GM23248 (cell line): ENCODE results near the gene KIF18A.

Experiments used
- EZH2 ChIP-seq: fragments of 200-600 bp; sonication (generic); IDR thresholded peaks from 2 replicates; pipeline ENCODE4 v1.6.1; 2018; ENCODE audit warnings: antibody characterized with exemption, mild to moderate bottlenecking; ENCODE audit not compliant: insufficient read depth, poor library complexity, severe bottlenecking
- EZH2phosphoT487 ChIP-seq: fragments of 200-600 bp; sonication (generic); IDR thresholded peaks from 2 replicates; pipeline ENCODE4 v1.6.1; 2018; ENCODE audit warnings: antibody characterized with exemption, moderate library complexity, mild to moderate bottlenecking, low read depth; ENCODE audit not compliant: insufficient read depth

DNA sequence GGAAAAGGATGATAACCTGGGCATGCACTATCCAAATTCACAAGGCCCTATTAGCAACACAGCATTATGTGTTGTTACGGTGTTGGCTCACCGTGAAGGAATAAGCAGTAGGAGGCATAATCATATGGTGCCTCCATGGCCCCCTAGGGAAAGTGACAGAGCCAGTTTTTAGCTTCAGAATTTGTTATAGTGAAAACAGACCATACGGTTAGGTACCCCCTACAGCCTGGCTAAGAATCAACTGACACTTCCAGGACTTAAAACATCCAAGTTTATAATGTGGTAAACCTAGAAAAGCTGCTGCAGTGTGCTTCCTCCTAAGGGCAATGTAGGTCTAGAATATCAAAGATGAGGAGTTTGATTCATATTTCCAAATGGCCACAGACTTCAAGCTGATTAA, 30.4 kb downstream of the KIF18A start:
- TF ChIP-seq EZH2phosphoT487, result no peak
- TF ChIP-seq EZH2, result no peak
